GM21360 (cell line): ENCODE data around the gene FAM120C.

Source experiments
- ATAC-seq: cut with Tn5 transposase; IDR thresholded peaks from one replicate; pipeline ENCODE4 v1.9.1; 2021; ENCODE audit warnings: mild to moderate bottlenecking, moderate library complexity; ENCODE audit not compliant: unreplicated experiment

FAM120C gene, protein sequence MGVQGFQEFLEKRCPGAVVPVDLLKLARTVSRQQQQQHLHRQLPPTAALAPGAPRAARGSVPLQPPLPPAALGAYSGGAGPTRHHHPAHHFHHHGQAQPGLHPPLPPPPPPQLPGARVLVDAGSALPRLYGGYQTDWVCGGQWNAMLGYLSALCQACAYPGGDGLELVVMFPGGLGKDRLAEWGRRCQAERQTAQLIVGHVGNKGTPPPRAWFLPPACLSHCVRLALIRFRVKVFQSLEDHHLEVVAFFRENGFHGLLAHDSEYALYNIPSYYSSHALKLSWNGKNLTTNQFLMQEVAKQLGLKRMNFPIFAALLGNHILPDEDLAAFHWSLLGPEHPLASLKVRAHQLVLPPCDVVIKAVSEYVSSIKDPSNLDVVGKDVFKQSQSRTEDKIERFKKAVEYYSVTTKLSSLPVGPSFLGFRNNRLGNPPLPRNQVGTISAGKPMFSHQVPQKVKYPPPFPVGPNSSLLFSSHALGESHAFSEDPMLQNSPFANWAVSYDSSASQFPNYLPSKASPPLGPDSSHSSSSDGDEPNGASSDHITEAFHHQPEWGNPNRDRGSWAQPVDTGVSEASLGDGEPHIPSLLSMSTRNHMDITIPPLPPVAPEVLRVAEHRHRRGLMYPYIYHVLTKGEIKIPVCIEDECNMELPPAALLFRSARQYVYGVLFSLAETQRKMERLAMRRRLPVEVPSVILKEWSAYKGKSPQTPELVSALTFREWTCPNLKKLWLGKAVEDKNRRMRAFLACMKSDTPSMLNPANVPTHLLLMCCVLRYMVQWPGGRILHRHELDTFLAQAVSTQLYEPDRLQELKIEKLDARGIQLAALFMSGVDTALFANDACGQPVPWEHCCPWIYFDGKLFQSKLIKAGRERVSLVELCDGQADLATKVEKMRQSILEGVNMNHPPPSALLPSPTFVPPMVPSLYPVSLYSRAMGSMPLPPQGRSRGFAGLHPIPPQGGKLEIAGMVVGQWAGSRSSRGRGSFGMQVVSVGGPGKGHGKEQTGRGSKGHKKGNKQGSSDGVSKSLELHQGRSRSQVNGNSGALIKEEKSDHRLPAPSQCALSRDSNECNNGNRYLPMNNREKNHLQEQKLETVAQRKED

DNA sequence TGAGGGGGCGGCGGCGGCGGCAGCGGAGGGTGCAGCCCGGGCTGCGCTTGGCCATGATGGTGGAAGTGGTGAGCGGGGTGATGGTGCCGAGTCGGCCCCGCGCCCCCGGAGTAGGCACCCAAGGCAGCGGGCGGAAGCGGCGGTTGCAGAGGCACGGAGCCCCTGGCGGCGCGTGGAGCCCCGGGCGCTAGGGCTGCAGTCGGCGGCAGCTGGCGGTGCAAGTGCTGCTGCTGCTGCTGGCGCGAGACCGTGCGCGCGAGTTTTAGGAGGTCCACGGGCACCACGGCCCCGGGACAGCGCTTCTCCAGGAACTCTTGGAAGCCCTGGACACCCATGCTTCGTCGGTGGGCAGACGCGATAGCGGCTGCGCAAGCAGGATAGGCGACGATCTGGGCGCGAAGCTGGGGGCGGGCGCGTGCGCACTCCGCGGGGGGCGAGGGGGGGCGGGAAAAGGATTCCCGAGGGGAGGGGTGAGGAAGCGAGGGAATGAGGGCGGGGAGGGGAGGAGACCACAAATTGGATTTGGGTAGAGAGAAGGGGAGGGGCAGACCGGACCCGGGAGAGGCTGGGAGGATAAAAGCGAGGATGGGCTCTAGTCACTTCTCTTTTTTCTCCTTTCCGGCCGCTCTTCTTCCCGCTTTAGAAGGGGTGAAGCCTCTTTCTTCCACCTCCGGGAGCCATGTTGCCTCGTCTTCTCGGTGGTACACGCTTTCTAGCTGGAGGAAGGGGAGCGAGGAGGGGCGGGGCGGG, at the start of gene FAM120C:
Gene FAM120C, minus strand, starts transcription at position 391 of the 750 bp plus-strand sequence. Its CDS starts 56 bp downstream, at position 335.
- peak; percentile 35 for ATAC-seq

DNA sequence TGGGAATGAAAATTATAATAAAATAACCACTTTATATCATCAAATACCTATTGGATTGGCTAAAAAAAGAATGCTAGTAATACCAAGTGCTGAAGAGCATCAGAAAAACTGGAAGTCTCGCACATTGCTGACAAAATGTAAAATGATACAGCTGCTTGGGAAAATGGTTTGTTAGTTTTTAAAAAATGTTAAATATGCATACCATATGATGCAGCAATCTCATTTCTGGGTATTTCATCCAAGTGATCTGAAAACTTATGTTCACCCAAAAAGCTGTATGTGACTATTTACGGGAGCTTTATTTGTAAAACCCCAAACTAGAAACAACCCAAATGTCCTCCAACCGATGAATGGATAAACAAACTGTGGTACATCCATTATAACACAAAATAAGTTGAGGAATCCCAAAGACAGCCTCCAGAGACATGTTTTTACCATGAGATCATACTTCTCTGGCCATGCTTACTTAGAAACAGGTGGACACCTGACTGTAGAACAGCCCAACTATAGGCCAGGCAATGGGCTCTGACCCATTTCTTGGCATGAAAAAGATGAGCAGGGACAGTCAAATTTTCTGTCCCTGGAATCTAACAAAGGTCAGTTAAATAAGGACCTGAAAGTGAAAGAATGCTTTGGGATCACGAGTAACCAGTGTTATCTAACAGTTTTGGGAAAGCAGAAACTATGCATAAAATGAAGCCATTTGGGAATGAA, 47.5 kb upstream of the FAM120C start:
- no peak for ATAC-seq

DNA sequence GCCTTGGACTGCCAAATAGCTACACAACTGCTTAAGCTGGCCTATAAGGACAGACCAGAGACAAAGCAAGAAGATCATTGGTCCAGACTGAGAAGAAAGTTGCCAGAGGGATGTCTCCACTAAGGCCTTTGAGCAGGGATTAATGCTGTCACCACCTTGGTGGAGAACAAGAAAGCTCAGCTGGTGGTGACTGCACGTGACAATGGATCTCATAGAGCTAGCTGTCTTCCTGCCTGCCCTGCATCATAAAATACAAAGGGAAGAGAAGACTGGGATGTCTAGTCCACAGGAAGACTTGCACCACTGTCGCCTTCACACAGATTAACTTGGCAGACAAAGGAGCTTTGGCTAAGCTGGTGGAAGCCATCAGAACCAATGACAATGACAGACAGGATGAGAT, 40.5 kb upstream of the FAM120C start:
- ATAC-seq = no peak

DNA sequence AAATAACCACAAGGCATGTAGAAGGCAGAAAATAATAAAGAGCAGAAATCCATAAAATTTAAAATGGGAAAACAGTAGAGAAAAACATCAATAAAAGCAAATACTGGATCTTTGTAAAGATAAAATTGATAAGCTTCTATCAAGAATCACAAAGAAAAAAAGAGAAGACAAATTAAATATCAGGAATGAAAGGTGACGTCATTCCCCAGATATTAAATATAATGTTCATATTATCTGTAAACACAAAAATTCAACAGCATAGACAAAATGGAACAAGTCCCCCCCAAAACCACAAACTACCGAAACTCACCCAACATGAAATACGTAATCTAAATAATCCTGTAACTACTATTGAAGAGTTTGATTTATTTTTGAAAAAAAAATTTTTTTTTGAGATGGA, 30.5 kb upstream of the FAM120C start:
- ATAC-seq = no peak

DNA sequence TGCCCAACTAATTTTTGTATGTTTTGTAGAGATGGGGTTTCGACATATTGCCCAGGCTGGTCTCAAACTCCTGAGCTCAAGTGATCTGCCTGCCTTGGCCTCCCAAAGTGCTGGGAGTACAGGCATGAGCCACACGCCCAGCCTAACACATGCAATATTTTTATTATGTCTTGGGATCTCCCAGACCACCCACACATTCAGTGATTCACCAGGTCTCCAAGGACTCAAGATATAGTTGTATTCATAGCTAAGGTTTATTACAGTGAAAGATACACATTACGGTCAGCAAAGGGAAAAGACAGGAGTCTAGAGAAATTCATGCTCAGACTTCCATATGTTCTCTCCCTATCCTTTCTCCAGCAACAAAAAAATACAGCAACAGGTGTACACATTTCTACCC, 25.5 kb upstream of the FAM120C start:
- ATAC-seq = no peak

DNA sequence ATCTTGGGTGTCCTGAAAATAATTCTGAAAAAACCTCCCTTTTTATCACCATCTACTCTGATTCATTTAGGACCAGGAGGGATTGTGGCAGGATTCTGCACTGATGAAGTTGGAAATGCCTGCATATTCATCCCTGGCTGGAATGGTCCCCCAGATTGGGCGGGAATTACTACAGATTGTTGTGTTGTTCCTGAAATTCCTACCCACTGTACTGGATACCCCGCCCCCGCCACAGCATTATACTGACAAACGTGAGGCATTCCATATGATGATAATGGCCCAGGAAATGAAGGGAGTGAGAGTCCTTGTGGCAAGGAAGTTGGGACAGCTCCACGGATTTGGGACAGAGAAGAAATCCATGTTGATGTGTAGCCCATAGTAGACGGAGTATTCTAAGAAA, 15.2 kb upstream of the FAM120C start:
- ATAC-seq = no peak

DNA sequence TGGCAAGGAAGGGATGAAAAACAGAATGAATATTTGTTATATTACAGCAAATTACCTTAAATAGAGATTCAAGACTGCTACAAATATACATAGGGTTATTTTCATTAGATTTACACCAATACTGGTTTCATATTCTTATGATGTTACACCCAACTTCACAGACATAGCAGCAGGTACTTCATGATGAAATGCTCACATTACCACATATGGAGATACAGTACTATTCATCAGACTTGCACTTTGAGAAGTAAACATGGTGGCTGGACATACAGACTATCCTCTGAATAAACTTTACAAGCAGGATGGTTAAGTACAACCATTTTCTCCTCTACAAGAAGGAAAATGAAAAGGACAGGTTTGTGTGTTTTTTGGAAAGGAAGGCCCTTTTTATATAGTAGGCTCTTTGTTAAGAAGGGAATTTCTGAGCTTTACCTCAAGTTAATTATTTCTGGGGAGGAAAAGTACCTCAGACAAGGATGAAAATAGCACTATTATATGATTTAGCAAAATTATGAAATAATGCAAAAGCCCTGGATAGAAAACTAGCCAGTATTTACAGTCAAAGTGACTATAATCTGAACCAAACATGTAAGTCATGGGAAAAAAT, 12.0 kb upstream of the FAM120C start:
- no peak for ATAC-seq

DNA sequence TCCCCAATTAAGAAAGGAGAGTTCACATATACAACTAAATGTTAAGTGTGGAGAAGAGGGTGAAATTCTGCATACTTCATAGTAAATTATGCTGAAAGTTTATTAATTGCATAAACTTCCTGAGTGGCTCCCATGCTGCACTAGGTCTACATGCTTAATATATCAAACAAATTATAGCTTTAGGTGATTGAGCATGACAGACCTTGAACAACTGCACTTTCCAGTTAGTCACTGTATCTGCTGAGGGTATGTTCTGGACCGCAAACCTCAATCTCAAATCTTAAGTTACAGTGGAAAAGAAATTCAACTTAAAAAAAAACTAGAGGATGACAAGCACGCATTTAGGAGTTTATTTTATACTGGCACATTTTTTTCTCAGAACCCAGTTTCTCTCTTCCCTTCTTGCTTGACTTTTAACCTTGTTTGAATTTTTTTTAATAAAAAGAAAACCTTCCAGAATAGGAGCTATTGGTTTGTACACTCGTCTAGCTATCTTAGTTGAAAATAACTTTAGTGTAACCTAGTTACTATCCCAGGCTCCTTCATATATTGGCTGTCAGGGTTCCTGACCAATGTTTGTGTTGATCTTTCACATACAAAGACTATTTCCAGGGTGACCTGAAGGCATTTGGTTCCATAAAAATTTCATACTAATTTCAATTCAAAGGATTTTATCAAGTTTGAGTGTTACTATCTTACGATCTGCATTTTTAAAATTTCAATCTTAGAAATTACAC, 10.2 kb upstream of the FAM120C start:
- no peak for ATAC-seq

DNA sequence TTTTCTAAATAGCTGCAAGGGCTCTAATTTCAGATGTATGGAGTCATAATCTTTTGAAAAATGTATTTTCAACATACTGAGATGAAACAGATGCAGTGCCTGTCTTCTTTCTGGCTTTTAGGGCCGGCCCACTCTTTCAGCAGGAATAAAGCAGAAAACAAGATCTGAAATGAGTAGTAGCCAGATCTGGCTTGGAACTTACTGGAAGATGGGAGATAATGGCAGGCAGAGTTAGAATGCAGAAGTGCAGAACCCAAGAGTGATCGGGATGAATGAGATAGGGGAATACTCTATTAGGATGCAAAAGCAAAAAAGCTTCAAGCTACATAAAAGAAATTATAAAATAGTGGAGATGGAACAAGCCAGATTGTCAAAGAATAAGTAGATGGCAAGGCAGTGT, 1.4 kb upstream of the FAM120C start:
- ATAC-seq = no peak

DNA sequence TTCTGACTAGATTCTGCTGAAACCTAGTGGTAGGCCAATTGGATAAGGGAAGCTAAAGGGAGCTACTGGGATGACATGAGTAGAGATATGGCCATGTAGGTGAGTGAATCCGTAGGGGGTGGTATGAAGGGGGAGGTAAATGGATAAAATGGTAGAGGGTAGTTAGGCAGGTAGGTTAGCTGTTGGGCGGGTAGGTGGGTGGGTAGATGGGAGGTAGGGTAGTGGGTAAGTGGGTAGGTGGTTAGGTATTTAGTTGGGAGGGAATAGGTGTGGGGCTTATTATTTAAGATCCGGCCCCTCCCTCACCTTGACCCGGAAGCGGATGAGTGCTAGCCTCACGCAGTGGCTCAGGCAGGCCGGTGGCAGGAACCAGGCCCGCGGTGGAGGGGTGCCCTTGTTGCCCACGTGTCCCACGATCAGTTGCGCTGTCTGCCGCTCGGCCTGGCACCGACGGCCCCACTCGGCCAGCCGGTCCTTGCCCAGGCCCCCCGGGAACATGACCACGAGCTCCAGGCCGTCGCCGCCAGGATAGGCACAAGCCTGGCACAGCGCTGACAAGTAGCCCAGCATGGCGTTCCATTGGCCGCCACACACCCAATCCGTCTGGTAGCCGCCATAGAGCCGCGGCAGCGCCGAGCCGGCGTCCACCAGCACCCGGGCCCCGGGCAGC, 725 bp downstream of the FAM120C start:
- peak; percentile 52 for ATAC-seq

DNA sequence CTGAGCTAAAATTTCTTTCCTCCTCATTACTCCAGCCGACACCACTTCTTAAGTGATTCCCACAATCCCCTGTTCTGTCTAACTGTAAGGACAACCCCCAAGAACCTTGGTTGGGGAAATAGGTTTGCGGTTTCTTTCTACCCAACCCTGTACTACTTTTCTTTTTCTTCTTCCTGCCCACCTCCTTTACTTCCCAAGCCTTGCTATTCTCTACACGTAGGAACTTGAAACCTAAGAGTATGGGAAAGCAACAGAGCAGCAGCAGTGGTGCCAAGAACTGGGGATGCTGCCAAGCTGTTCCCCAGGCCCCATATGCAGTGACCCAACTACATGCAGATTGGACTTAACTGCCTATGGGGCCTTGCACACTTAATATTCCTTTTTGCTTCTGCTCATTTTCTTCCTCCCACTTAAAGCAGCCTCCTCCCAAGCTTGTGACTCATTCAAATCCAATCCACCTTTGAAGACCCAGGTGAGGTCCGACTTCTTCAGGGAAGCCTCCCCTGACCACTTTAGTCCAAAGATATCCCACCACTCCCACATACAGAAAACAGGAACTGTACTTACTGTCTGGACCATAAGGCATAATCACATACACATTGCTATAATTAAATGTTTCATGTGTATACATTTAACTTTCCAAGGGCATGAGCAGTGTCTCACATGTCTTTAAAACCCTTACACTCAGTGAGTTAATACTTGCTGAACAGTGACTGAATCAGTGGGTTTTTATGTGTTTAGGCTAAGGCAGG, 1.7 kb downstream of the FAM120C start:
- ATAC-seq = no peak

DNA sequence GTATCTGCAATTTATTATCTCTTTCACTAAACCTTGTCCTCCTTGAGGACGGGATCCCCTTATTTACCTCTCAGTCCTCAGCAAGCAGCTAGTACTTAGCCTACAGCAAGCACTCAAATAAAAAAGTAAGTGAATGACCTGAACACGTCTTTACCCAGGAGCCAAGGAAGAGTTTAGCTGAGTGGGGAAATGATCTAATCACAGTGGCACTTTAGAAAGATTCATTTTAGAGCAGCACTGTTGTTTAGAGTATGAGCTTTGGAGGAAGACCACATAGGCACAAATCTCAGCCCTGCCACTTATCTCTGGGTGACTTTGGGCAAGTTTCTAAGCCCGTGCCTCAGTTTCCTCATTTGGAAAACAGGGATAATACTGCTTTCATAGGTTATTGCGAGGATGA, 2.7 kb downstream of the FAM120C start:
- no peak for ATAC-seq

DNA sequence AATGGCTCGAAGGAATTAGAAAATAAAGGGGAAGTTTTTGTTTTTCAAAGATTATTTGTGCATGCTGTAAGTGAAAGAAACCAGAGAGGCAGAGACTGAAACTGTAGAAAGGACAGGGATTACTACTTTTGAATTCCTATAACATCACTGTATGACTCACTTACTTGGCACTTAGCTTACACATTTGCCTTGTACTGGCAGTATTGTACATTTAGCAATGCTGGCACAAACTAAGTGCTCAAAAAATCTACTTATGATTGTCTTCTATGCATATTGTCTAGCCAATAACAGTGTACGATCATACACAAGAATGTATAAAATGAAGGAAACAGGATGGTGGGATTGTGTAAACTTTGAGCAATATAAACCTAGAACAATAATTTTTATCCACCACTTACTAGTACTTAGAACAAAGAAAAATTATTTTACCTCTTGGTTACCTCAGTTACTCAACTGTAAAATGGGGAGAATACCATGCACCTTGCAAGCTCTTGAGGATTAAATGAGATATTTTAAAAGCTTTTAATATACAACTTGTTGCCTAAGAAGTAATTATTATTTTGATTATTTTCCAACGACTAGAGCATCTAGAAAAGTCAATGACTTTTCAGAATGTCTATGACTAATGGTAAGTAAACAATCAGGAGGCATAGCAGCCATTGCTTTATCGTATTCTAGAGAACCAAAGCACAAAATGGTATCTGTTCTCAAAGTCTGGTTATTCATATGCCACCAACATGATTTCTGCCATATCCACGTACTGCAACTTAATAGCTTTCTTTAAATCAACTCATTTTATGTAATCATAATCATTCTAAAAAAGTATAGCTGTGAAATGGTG, 4.7 kb downstream of the FAM120C start:
- ATAC-seq = no peak

DNA sequence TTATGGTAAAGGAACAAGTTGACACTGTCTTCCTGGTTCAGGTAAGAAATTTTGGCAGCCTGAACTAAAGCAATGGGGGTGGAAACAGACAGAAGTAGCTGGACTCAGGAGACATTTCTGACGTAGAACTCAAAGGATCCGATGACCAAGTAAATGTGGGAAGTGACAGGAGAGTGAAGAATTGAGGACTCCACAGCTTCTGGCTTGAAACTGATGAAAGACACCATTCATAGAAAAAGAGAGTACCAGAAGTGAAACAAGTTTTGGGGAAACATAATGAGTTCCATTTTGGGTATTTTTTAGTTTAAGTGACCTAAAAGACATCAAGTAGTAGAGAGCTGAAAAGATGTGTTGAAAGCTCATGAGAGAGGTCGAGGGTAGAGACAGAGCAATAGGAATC, 5.7 kb downstream of the FAM120C start:
- no peak for ATAC-seq

DNA sequence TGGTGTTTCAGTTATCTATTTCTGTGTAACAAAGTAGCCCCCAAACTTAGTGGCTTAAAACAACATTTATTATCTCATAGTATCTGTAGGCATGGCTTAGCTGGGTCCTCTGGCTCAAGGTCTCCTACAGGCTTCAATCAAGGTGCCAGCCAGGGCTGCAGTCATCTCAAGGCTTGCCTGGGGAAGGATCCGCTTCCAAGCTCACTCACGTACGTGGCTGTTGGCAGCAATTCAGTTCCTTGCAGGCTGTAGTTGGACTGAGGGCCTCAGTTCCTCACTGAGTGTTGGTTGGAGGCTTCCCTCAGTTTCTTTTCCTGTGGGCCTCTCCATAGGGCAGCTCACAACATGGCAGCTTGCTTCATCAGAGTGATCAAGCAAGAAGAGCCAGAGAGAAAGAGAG, 9.3 kb downstream of the FAM120C start:
- ATAC-seq = no peak

DNA sequence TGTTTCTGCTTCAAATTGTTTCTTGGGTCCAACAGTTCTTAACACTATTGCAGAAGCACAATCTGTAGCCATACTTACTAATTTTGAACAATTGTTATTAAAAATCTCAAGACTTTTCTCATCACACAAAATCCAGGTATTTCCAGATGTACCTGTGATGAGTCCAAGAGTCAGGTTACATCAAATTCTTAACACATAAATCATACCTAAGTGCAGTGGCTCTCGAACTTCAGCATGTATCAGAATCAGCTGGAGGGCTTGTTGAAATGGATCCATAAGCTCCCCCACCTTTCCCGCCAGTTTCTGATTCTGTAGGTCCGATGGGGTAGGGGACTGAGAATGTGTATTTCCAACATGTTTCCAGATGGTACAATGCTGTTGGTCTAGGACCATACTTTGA, 10.6 kb downstream of the FAM120C start:
- ATAC-seq = no peak
